ENCODE results near the gene C10orf67. TPM values are rescaled to one million over a fixed set of nuclear protein-coding genes. Genes with fewer than 3 reads are reported as not detected.

Gene C10orf67
- total RNA-seq, 1 donor from 2014 or later: not detected

- no peaks in the 10 kb centered on the region for H3K4me1 ChIP-seq
- TF ChIP-seq POLR2A (IDR thresholded peaks at IDR 0.05) (no peak), POLR2AphosphoS5 (IDR thresholded peaks at IDR 0.05; ENCODE audit: insufficient read depth in 1 of 2, low read depth in 1 of 2) (no peak), CTCF (IDR thresholded peaks at IDR 0.05) (no peak)
- no peak overlapping the region for H3K27ac ChIP-seq
- H3K4me3 ChIP-seq: no peak overlapping the region
- intact Hi-C loops (cut with DNase I): no loop called here
- no peaks in the 10 kb centered on the region for H3K27me3 ChIP-seq
- no peaks in the 10 kb centered on the region for H3K36me3 ChIP-seq
- DNase-seq (ENCODE audit: extremely low spot score in 2 of 2): peak in 1 of 2 donors; percentile 56
- no peaks in the 10 kb centered on the region for H3K9me3 ChIP-seq
Observed at GRCh38 chr10:23195846-23196600, 148.6 kb downstream of the C10orf67 start.

- TF ChIP-seq POLR2AphosphoS5 (IDR thresholded peaks at IDR 0.05; ENCODE audit: insufficient read depth in 1 of 2, low read depth in 1 of 2): no peak
- no peak for TF ChIP-seq POLR2A (IDR thresholded peaks at IDR 0.05)
- TF ChIP-seq CTCF (IDR thresholded peaks at IDR 0.05): no peak
- no peaks in the 10 kb centered on the region for H3K9me3 ChIP-seq
- no peak overlapping the region for H3K27ac ChIP-seq
- intact Hi-C loops (cut with DNase I): no loop called here
- DNase-seq (ENCODE audit: extremely low spot score in 2 of 2): peak in 1 of 2 donors; percentile 25
- H3K36me3 ChIP-seq: no peaks in the 10 kb centered on the region
- H3K4me3 ChIP-seq: no peak overlapping the region
- no peaks in the 10 kb centered on the region for H3K4me1 ChIP-seq
- H3K27me3 ChIP-seq: no peaks in the 10 kb centered on the region
Observed at GRCh38 chr10:23194966-23195845, 149.4 kb downstream of the C10orf67 start.

- no peaks in the 10 kb centered on the region for H3K36me3 ChIP-seq
- H3K4me3 ChIP-seq: no peak overlapping the region
- no peaks in the 10 kb centered on the region for H3K27me3 ChIP-seq
- H3K27ac ChIP-seq: no peak overlapping the region
- no peaks in the 10 kb centered on the region for H3K9me3 ChIP-seq
- H3K4me1 ChIP-seq: no peaks in the 10 kb centered on the region
- peak in 1 of 2 donors; percentile 56 for DNase-seq (ENCODE audit: extremely low spot score in 2 of 2)
- intact Hi-C loops (cut with DNase I): no loop called here
- TF ChIP-seq CTCF (IDR thresholded peaks at IDR 0.05) (no peak), POLR2AphosphoS5 (IDR thresholded peaks at IDR 0.05; ENCODE audit: insufficient read depth in 1 of 2, low read depth in 1 of 2) (no peak), POLR2A (IDR thresholded peaks at IDR 0.05) (no peak)
Observed at GRCh38 chr10:23194471-23194965, 150.1 kb downstream of the C10orf67 start.

GRCh38 chr10:23193435-23194074 is 151.0 kb downstream of the C10orf67 start:
- Histone ChIP-seq H3K9me3 (no peaks in the 10 kb centered on the region), H3K27me3 (no peaks in the 10 kb centered on the region)
- intact Hi-C loops (cut with DNase I): no loop called here

More at GRCh38 chr10:23193435-23194074, 151.0 kb downstream of the C10orf67 start:
- H3K4me1 ChIP-seq: no peaks in the 10 kb centered on the region
- no peaks in the 10 kb centered on the region for H3K36me3 ChIP-seq
- no peak for DNase-seq (ENCODE audit: extremely low spot score in 2 of 2)
- TF ChIP-seq CTCF (IDR thresholded peaks at IDR 0.05) (no peak), POLR2AphosphoS5 (IDR thresholded peaks at IDR 0.05; ENCODE audit: insufficient read depth in 1 of 2, low read depth in 1 of 2) (no peak), POLR2A (IDR thresholded peaks at IDR 0.05) (no peak)
- H3K27ac ChIP-seq: no peak overlapping the region
- no peak overlapping the region for H3K4me3 ChIP-seq
